ENCODE results near the gene OSGIN1.

OSGIN1 gene

GRCh38 chr16:84007520-84007919, 54.5 kb downstream of the OSGIN1 start:
- Histone ChIP-seq H3K36me3 (ENCODE audit: control insufficient read depth, insufficient read depth, low read length) (no peaks in the 10 kb centered on the region), H3K4me3 (replicated peaks; ENCODE audit: low read depth, low read length) (no peak overlapping the region), H3K27me3 (replicated peaks; ENCODE audit: control insufficient read depth, insufficient read depth, low read length) (no peaks in the 10 kb centered on the region; the same call in none of the 2 replicates)
- TF ChIP-seq CTCF (IDR thresholded peaks at IDR 0.05; ENCODE audit: insufficient read depth, low read length, poor library complexity, severe bottlenecking), result no peak
- DNase-seq (ENCODE audit: extremely low read depth, insufficient read length), result no peak

- TF ChIP-seq CTCF (IDR thresholded peaks at IDR 0.05; ENCODE audit: insufficient read depth, low read length, poor library complexity, severe bottlenecking), result no peak
- no peak for DNase-seq (ENCODE audit: extremely low read depth, insufficient read length)
- H3K36me3 ChIP-seq (ENCODE audit: control insufficient read depth, insufficient read depth, low read length), result no peaks in the 10 kb centered on the region
- H3K27me3 ChIP-seq (replicated peaks; ENCODE audit: control insufficient read depth, insufficient read depth, low read length), result no peaks in the 10 kb centered on the region; the same call in 1 of the 2 replicates
- H3K4me3 ChIP-seq (replicated peaks; ENCODE audit: low read depth, low read length), result no peak overlapping the region
These were observed 54.9 kb downstream of the OSGIN1 start for GRCh38 chr16:84007965-84008364.

GRCh38 chr16:84009282-84009681, 56.2 kb downstream of the OSGIN1 start:
- no peaks in the 10 kb centered on the region for H3K36me3 ChIP-seq (ENCODE audit: control insufficient read depth, insufficient read depth, low read length)
- no peak overlapping the region for H3K4me3 ChIP-seq (replicated peaks; ENCODE audit: low read depth, low read length)
- no peak for DNase-seq (ENCODE audit: extremely low read depth, insufficient read length)
- TF ChIP-seq CTCF (IDR thresholded peaks at IDR 0.05; ENCODE audit: insufficient read depth, low read length, poor library complexity, severe bottlenecking), result no peak
- no peaks in the 10 kb centered on the region; the same call in 1 of the 2 replicates for H3K27me3 ChIP-seq (replicated peaks; ENCODE audit: control insufficient read depth, insufficient read depth, low read length)

- no peaks in the 10 kb centered on the region for H3K36me3 ChIP-seq (ENCODE audit: control insufficient read depth, insufficient read depth, low read length)
- H3K27me3 ChIP-seq (replicated peaks; ENCODE audit: control insufficient read depth, insufficient read depth, low read length), result no peaks in the 10 kb centered on the region; the same call in 1 of the 2 replicates
- TF ChIP-seq CTCF (IDR thresholded peaks at IDR 0.05; ENCODE audit: insufficient read depth, low read length, poor library complexity, severe bottlenecking), result no peak
- no peak overlapping the region for H3K4me3 ChIP-seq (replicated peaks; ENCODE audit: low read depth, low read length)
- DNase-seq (ENCODE audit: extremely low read depth, insufficient read length), result peak; percentile 86
These were observed 60.9 kb downstream of the OSGIN1 start for GRCh38 chr16:84013787-84014569.

GRCh38 chr16:84014570-84015327, 61.7 kb downstream of the OSGIN1 start:
- Histone ChIP-seq H3K36me3 (ENCODE audit: control insufficient read depth, insufficient read depth, low read length) (no peaks in the 10 kb centered on the region), H3K27me3 (replicated peaks; ENCODE audit: control insufficient read depth, insufficient read depth, low read length) (no peaks in the 10 kb centered on the region), H3K4me3 (replicated peaks; ENCODE audit: low read depth, low read length) (no peak overlapping the region)
- TF ChIP-seq CTCF (IDR thresholded peaks at IDR 0.05; ENCODE audit: insufficient read depth, low read length, poor library complexity, severe bottlenecking), result no peak
- no peak for DNase-seq (ENCODE audit: extremely low read depth, insufficient read length)
